ENCODE measurements around the gene NCOA1. TPM values are rescaled to one million over a fixed set of nuclear protein-coding genes. Genes with fewer than 3 reads are reported as not detected.

The NCOA1 gene
- total RNA-seq, 1 experiment from 2014 or later = 27.5 TPM

DNA sequence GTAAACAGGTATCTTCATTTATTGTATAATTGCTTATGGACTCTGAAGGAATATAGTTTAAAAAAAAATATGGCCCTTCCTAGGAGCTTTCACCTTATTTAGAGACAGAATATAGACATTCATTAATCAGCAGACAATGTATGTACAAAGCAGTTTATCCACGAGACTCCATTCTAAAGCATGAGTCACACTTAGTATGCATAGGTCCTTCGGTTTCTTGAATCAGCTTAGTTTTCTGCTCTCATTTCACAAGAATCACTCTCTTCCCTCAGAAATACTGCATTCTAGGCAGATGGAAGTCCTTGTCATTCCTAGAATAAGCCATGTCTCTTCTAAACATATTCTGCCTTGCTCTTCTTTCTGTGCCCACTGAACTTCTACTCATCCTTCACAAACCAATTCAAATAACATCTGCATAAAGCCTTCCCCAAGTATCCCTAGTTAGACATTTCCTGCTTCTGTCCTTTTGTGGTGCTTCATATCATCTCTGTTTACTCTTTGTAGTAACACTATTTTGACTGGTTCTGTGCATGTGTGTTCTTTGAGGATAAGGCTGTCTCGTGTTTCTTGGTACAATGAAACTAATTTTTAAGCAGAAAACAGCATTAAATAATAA is 217.6 kb downstream of the NCOA1 start:
- Histone ChIP-seq H3K36me3 (ENCODE audit: insufficient read depth, low read length, poor library complexity, severe bottlenecking) (no peaks in the 10 kb centered on the region), H3K27me3 (replicated peaks; ENCODE audit: insufficient read depth, low read depth, low read length, poor library complexity) (no peaks in the 10 kb centered on the region), H3K9me3 (ENCODE audit: low read depth, low read length, poor library complexity, severe bottlenecking) (no peaks in the 10 kb centered on the region), H3K4me1 (ENCODE audit: insufficient read depth, low read length, poor library complexity, severe bottlenecking) (no peaks in the 10 kb centered on the region), H3K4me3 (ENCODE audit: low read depth, low read length, poor library complexity, severe bottlenecking) (no peak overlapping the region), H3K27ac (ENCODE audit: low read depth, low read length, poor library complexity, severe bottlenecking) (no peak overlapping the region)
- intact Hi-C loops (cut with micrococcal nuclease; ENCODE audit: unreplicated experiment) = no loop called here
- CTCF ChIA-PET = no interaction called here
- POLR2A ChIA-PET (ENCODE audit: low non-redundant PET) = no interaction called here
- no TSS peak for BruUV-seq (replicated peaks)
- no peak for TF ChIP-seq EZH2 (IDR thresholded peaks at IDR 0.05; ENCODE audit: borderline replicate concordance, low read depth, low read length, poor library complexity, severe bottlenecking)
- no peak for DNase-seq (ENCODE audit: low spot score)

DNA sequence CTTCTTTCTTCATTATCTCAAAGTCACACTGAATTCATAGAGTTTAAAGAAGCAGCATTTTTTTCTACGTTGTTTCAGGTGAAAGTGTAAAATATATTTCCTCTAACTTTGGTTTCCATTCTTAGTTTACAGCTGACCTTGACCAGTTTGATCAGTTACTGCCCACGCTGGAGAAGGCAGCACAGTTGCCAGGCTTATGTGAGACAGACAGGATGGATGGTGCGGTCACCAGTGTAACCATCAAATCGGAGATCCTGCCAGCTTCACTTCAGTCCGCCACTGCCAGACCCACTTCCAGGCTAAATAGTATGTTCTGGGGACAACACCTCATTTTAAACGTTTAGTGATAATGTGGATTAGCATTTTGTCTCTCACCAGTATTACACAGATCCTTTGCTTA is 219.8 kb downstream of the NCOA1 start:
- H3K4me3 ChIP-seq (ENCODE audit: low read depth, low read length, poor library complexity, severe bottlenecking) = no peak overlapping the region
- DNase-seq (ENCODE audit: low spot score) = no peak
- no peak for TF ChIP-seq EZH2 (IDR thresholded peaks at IDR 0.05; ENCODE audit: borderline replicate concordance, low read depth, low read length, poor library complexity, severe bottlenecking)
- TF ChIP-seq, protein P1, sequence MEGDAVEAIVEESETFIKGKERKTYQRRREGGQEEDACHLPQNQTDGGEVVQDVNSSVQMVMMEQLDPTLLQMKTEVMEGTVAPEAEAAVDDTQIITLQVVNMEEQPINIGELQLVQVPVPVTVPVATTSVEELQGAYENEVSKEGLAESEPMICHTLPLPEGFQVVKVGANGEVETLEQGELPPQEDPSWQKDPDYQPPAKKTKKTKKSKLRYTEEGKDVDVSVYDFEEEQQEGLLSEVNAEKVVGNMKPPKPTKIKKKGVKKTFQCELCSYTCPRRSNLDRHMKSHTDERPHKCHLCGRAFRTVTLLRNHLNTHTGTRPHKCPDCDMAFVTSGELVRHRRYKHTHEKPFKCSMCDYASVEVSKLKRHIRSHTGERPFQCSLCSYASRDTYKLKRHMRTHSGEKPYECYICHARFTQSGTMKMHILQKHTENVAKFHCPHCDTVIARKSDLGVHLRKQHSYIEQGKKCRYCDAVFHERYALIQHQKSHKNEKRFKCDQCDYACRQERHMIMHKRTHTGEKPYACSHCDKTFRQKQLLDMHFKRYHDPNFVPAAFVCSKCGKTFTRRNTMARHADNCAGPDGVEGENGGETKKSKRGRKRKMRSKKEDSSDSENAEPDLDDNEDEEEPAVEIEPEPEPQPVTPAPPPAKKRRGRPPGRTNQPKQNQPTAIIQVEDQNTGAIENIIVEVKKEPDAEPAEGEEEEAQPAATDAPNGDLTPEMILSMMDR (conservative IDR thresholded peaks at IDR 0.05; ENCODE audit: low read depth, low read length) = no peak
- no peaks in the 10 kb centered on the region for H3K36me3 ChIP-seq (ENCODE audit: insufficient read depth, low read length, poor library complexity, severe bottlenecking)
- no peak overlapping the region for H3K27ac ChIP-seq (ENCODE audit: low read depth, low read length, poor library complexity, severe bottlenecking)
- H3K27me3 ChIP-seq (replicated peaks; ENCODE audit: insufficient read depth, low read depth, low read length, poor library complexity) = no peaks in the 10 kb centered on the region
- POLR2A ChIA-PET (ENCODE audit: low non-redundant PET) = no interaction called here
- intact Hi-C loops (cut with micrococcal nuclease; ENCODE audit: unreplicated experiment) = no loop called here
- no TSS peak for BruUV-seq (replicated peaks)
- no peaks in the 10 kb centered on the region for H3K4me1 ChIP-seq (ENCODE audit: insufficient read depth, low read length, poor library complexity, severe bottlenecking)
- no peaks in the 10 kb centered on the region for H3K9me3 ChIP-seq (ENCODE audit: low read depth, low read length, poor library complexity, severe bottlenecking)
- CTCF ChIA-PET = no interaction called here

DNA sequence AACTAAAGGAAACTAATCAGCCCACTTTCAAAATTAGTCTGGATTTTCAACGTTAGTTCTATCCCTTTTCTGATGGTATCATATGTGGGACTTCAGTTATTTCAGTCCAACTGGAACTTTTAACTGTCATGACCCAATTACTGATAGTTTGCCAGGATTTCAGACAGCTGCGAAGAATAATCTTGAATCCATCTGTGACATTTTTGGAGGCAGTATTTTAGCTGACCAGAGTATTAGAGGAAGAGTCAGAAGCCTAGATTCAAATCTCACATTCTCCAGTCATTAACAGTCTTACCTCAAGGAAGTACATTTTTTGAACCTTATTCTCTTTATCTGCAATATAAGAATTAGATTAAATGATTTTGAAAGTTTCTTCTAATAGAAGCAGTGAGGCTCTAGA is 220.8 kb downstream of the NCOA1 start:
- intact Hi-C loops (cut with micrococcal nuclease; ENCODE audit: unreplicated experiment) = no loop called here

More for the DNA sequence above, 220.8 kb downstream of the NCOA1 start:
- CTCF ChIA-PET = no interaction called here
- Histone ChIP-seq H3K4me1 (ENCODE audit: insufficient read depth, low read length, poor library complexity, severe bottlenecking) (no peaks in the 10 kb centered on the region), H3K9me3 (ENCODE audit: low read depth, low read length, poor library complexity, severe bottlenecking) (no peaks in the 10 kb centered on the region), H3K27ac (ENCODE audit: low read depth, low read length, poor library complexity, severe bottlenecking) (no peak overlapping the region), H3K4me3 (ENCODE audit: low read depth, low read length, poor library complexity, severe bottlenecking) (no peak overlapping the region), H3K27me3 (replicated peaks; ENCODE audit: insufficient read depth, low read depth, low read length, poor library complexity) (no peaks in the 10 kb centered on the region), H3K36me3 (ENCODE audit: insufficient read depth, low read length, poor library complexity, severe bottlenecking) (peaks cover 7% of the 10 kb centered on the region)
- no peak for DNase-seq (ENCODE audit: low spot score)
- TF ChIP-seq, protein P1 (conservative IDR thresholded peaks at IDR 0.05; ENCODE audit: low read depth, low read length) = no peak
- TF ChIP-seq EZH2 (IDR thresholded peaks at IDR 0.05; ENCODE audit: borderline replicate concordance, low read depth, low read length, poor library complexity, severe bottlenecking) = no peak
- POLR2A ChIA-PET (ENCODE audit: low non-redundant PET) = no interaction called here
- no TSS peak for BruUV-seq (replicated peaks)

All from A673 (cell line).